ENCODE measurements around the gene IRAK1. TPM values are rescaled to one million over a fixed set of nuclear protein-coding genes. Genes with fewer than 3 reads are reported as not detected.
A peak's percentile ranks its signal among the peaks of the same experiment; 100 is the strongest.
"Not testable (repeated sequence)": the region's sequence is repeated elsewhere in the genome, so short reads cannot be mapped to it uniquely, and the experiment has no call there.

The IRAK1 gene
- total RNA-seq, 2 experiments from 2014 or later: 118 to 122 TPM

GRCh38 chrX:153980394-153980793, 39.3 kb downstream of the IRAK1 start:
- DNase-seq, H3K27me3 Mint-ChIP-seq, H3K9me3 Mint-ChIP-seq: not testable (repeated sequence)
- Mint-ChIP-seq H3K36me3 (ENCODE audit: low read depth) (peaks cover 21% of the 10 kb centered on the region), H3K4me3 (peak overlapping the region; percentile 73), H3K4me1 (peaks cover 56% of the 10 kb centered on the region), H3K27ac (peak overlapping the region; percentile 93)
- CTCF ChIA-PET: interaction anchor here (1.4 to 1.7 kb wide), 4 partner anchors 22 to 40 kb away, joined by 3 to 8 read pairs (median 4); no protein-coding TSS in a partner anchor
- POLR2A ChIA-PET: interaction anchor here (1.4 to 3.4 kb wide), 7 partner anchors 8 to 54 kb away, joined by 3 to 64 read pairs (median 14); partner anchors contain the start of genes ARHGAP4, HCFC1, IRAK1 and TMEM187

DNA sequence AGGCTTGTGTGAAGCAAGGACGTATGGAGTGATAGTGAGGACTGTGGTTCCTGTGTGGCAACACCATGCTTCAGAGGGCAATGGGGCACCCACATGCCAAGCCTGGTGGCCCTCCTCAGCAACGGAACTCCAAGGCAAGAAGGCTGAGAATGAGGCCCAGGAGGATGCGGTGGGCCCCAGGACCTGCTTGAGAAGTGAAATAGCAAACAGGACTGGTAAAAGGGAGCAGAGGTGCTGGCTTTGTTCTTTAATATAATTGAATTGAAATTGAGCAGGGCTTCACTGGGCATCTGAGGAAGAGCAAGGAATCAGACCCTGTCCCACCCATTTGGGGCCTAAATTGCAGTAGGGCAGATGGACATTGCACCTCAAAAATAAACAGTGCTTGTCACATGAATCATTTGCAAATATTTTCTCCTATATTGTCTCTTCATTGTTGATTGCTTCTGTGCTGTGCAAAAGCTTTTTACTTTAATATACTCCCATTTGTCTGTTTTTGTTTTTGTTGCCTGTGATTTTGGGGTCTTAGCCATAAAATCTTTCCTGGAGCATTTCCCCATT, 44.9 kb downstream of the IRAK1 start:
- Mint-ChIP-seq H3K4me1 (peaks cover 22% of the 10 kb centered on the region), H3K27ac (peak overlapping the region; percentile 97), H3K4me3 (peak overlapping the region; percentile 84), H3K9me3 (no peaks in the 10 kb centered on the region), H3K27me3 (no peaks in the 10 kb centered on the region), H3K36me3 (ENCODE audit: low read depth) (peaks cover 7% of the 10 kb centered on the region)
- POLR2A ChIA-PET: interaction anchor here (2.7 to 10.4 kb wide), 3 partner anchors 10 to 48 kb away, joined by 20 to 201 read pairs (median 70); partner anchors contain the start of genes ARHGAP4 and IRAK1
- CTCF ChIA-PET: no interaction called here
- no peak for DNase-seq

- peak overlapping the region; percentile 97 for H3K27ac Mint-ChIP-seq
Measured at GRCh38 chrX:153974003-153974725, 45.5 kb downstream of the IRAK1 start.

DNA sequence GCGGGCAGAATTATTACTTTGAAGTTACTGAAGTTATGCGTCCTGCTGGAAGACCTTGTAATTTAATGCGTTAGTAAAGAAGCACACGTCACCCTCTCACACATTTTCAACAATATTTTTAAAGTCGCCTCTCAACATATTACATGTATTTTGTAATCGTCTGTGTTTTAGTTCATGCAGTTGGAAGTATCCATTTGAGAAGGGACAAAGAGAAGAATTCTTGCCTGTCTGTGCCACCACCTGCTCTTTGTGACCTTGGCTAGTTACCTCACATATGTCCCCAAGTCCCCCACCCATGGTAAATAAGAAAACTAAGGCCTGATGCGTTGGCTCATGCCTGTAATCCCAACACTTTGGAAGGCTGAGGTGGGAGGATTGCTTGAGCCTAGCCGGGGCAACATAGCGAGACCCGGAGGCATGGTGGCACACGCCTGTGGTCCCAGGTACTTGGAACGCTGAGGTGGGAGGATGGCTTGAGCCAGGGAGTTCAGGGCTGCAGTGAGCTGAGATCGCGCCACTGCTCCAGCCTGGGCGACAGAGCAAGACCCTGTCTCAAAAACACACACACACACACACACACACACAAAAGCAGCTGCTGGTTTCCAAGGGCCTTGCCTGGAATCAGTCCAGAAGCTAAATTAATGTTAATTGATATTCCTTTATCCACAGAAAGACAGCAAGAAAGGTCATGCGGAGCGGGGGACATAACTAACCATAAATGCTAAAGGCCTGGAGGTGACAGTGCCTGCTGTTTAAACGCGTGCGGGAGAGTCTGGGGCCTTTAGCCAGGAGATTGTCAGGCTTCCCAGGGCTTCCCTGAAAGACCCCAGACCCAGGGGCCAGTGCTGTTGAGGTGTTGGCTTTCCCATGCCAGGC, 46.3 kb downstream of the IRAK1 start:
- POLR2A ChIA-PET: interaction anchor here (0.7 to 10.4 kb wide), 8 partner anchors 8 to 424 kb away, joined by 3 to 201 read pairs (median 16); partner anchors contain the start of genes ARHGAP4 and IRAK1
- Mint-ChIP-seq H3K9me3 (no peaks in the 10 kb centered on the region), H3K27ac (peak overlapping the region; percentile 97), H3K4me1 (peaks cover 22% of the 10 kb centered on the region), H3K4me3 (peak overlapping the region; percentile 84), H3K27me3 (no peaks in the 10 kb centered on the region), H3K36me3 (ENCODE audit: low read depth) (peaks cover 20% of the 10 kb centered on the region)
- CTCF ChIA-PET: interaction anchor here (0.9 kb wide), 1 partner anchor 47 kb away, joined by 4 read pairs; the partner anchor contains the start of gene ARHGAP4
- DNase-seq: no peak

More at GRCh38 chrX:153974003-153974725, 45.5 kb downstream of the IRAK1 start:
- peaks cover 22% of the 10 kb centered on the region for H3K4me1 Mint-ChIP-seq
- ChIA-PET POLR2A (interaction anchor here (0.7 to 10.4 kb wide), 7 partner anchors 7 to 424 kb away, joined by 3 to 201 read pairs (median 20); partner anchors contain the start of genes ARHGAP4 and IRAK1), CTCF (interaction anchor here (0.9 kb wide), 1 partner anchor 48 kb away, joined by 4 read pairs; the partner anchor contains the start of gene ARHGAP4)
- H3K27me3 Mint-ChIP-seq: no peaks in the 10 kb centered on the region
- H3K9me3 Mint-ChIP-seq: no peaks in the 10 kb centered on the region
- DNase-seq: no peak
- peak overlapping the region; percentile 84 for H3K4me3 Mint-ChIP-seq
- peaks cover 12% of the 10 kb centered on the region for H3K36me3 Mint-ChIP-seq (ENCODE audit: low read depth)

GRCh38 chrX:153972368-153973126, 47.2 kb downstream of the IRAK1 start, which contains the start of gene TMEM187:
TSS of gene TMEM187 (plus strand) at chrX:153972754. CDS start at chrX:153982063, 9,309 bp downstream.
- Mint-ChIP-seq H3K27me3 (no peaks in the 10 kb centered on the region), H3K9me3 (no peaks in the 10 kb centered on the region), H3K36me3 (ENCODE audit: low read depth) (peaks cover 29% of the 10 kb centered on the region), H3K4me1 (peaks cover 29% of the 10 kb centered on the region), H3K27ac (peak within 1 kb of the TSS; percentile 100), H3K4me3 (peak within 1 kb of the TSS; percentile 100)
- DNase-seq: peak; percentile 91
- ChIA-PET CTCF (no interaction called here), POLR2A (interaction anchor here (0.6 to 10.4 kb wide), 8 partner anchors 9 to 400 kb away, joined by 3 to 201 read pairs (median 16); partner anchors contain the start of genes ARHGAP4 and IRAK1)

- peak; percentile 90 for DNase-seq
- Mint-ChIP-seq H3K27ac (peak within 1 kb of the TSS; percentile 100), H3K27me3 (no peaks in the 10 kb centered on the region), H3K9me3 (no peaks in the 10 kb centered on the region), H3K4me1 (peaks cover 37% of the 10 kb centered on the region), H3K4me3 (peak within 1 kb of the TSS; percentile 100), H3K36me3 (ENCODE audit: low read depth) (peaks cover 36% of the 10 kb centered on the region)
- ChIA-PET POLR2A (interaction anchor here (0.6 to 10.4 kb wide), 25 partner anchors 8 to 792 kb away, joined by 3 to 201 read pairs (median 5); partner anchors contain the start of genes ARHGAP4, IRAK1 and UBL4A), CTCF (interaction anchor here (1.3 to 2.2 kb wide), 4 partner anchors 10 to 44 kb away, joined by 3 to 10 read pairs (median 6); no protein-coding TSS in a partner anchor)
Measured at GRCh38 chrX:153971450-153972367, 48.0 kb downstream of the IRAK1 start, which contains the start of gene HCFC1. TSS of gene HCFC1 (minus strand) at chrX:153971818. CDS start at chrX:153970840, 978 bp downstream.

DNA sequence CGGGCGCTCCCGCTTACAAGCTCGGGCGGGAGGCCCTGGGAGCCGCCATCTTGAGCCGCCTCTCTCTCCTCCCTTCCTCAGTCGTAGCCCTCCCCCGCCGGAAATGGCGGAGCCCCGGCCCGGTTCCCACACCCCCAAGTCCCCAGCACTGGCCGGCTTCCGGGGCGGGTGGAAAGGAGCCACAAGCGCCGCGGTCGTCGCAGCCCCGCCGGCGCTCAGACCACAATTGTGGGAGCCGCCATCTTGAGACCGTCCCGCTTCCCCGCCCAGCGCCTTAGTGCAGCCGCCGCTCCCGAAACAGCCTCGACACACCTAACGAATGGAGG, 48.6 kb downstream of the IRAK1 start:
- DNase-seq: peak; percentile 89
- ChIA-PET CTCF (interaction anchor here (1.3 to 2.2 kb wide), 5 partner anchors 10 to 43 kb away, joined by 3 to 10 read pairs (median 4); no protein-coding TSS in a partner anchor), POLR2A (interaction anchor here (0.6 to 10.4 kb wide), 22 partner anchors 8 to 793 kb away, joined by 3 to 201 read pairs (median 4); partner anchors contain the start of genes ARHGAP4, IRAK1 and UBL4A)
- H3K4me1 Mint-ChIP-seq: peaks cover 43% of the 10 kb centered on the region
- peak overlapping the region; percentile 100 for H3K27ac Mint-ChIP-seq
- peak overlapping the region; percentile 100 for H3K4me3 Mint-ChIP-seq
- H3K36me3 Mint-ChIP-seq (ENCODE audit: low read depth): peaks cover 36% of the 10 kb centered on the region
- H3K27me3 Mint-ChIP-seq: no peaks in the 10 kb centered on the region
- no peaks in the 10 kb centered on the region for H3K9me3 Mint-ChIP-seq

DNA sequence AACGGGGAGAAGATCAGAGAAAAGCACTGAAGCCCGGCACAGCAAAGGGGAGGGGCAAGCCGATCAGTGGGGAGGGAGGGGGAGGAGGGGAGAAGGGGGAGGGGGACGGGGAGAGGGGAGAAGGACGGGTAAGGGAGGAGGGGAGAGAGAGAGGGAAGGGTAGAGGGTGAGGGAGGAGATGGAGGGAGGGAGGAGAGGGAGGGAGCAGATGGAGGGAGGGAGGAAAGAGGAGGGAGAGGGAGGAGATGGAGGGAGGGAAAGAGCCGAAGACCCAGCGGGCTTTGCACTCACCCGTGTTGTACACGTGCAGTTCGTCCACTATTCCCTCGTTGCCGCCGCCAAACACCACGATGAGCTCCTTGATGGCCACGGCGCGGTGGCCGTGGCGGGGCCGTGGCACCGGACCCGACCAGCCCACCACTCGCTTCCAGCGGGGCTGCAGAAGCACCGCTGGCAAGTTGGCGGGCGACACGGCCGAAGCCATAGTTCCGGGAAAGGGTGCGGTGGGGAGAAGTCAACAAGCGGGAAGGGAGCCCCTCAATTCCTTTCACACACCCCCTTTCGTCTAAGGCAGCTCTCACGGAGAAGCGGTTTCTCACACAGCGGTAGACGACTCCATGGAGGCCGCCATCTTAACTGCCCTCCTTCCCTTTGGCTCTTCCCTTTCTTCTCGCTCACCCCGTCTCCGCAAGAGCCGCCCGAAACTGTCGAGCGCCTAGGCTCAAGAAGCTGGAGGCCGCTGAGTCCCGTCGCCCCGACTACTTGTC, 49.2 kb downstream of the IRAK1 start:
- no peaks in the 10 kb centered on the region for H3K9me3 Mint-ChIP-seq
- peak overlapping the region; percentile 100 for H3K27ac Mint-ChIP-seq
- peaks cover 34% of the 10 kb centered on the region for H3K36me3 Mint-ChIP-seq (ENCODE audit: low read depth)
- ChIA-PET CTCF (interaction anchor here (1.3 to 2.2 kb wide), 5 partner anchors 11 to 43 kb away, joined by 3 to 10 read pairs (median 4); no protein-coding TSS in a partner anchor), POLR2A (interaction anchor here (0.6 to 10.4 kb wide), 22 partner anchors 9 to 793 kb away, joined by 3 to 201 read pairs (median 4); partner anchors contain the start of genes ARHGAP4, IRAK1, RPL10 and UBL4A)
- DNase-seq: peak; percentile 50
- H3K27me3 Mint-ChIP-seq: no peaks in the 10 kb centered on the region
- peaks cover 44% of the 10 kb centered on the region for H3K4me1 Mint-ChIP-seq
- peak overlapping the region; percentile 100 for H3K4me3 Mint-ChIP-seq

- Mint-ChIP-seq H3K4me3 (peak overlapping the region; percentile 100), H3K4me1 (peaks cover 47% of the 10 kb centered on the region), H3K36me3 (ENCODE audit: low read depth) (peaks cover 34% of the 10 kb centered on the region), H3K27me3 (no peaks in the 10 kb centered on the region), H3K27ac (peak overlapping the region; percentile 95), H3K9me3 (no peaks in the 10 kb centered on the region)
- DNase-seq: no peak
- POLR2A ChIA-PET: interaction anchor here (0.8 to 10.4 kb wide), 13 partner anchors 9 to 517 kb away, joined by 3 to 201 read pairs (median 5); partner anchors contain the start of genes ARHGAP4, IRAK1, RPL10 and UBL4A
- CTCF ChIA-PET: interaction anchor here (1.3 to 4.1 kb wide), 4 partner anchors 12 to 44 kb away, joined by 3 to 31 read pairs (median 6); no protein-coding TSS in a partner anchor
Measured at GRCh38 chrX:153969904-153970356, 49.8 kb downstream of the IRAK1 start.
